Ectodermal cell (in vitro differentiated cells): ENCODE measurements around the gene AK4.

Experiments used
- H3K27ac ChIP-seq: 2 replicates; pipeline ENCODE4 v1.7.0; 2013; ENCODE audit warnings: mild to moderate bottlenecking, low read depth, low read length; ENCODE audit not compliant: insufficient read depth, poor library complexity, severe bottlenecking
- H3K27me3 ChIP-seq: 2 replicates; pipeline ENCODE4 v1.7.0; 2013; ENCODE audit warnings: mild to moderate bottlenecking, low read length; ENCODE audit not compliant: insufficient read depth, control insufficient read depth, poor library complexity, severe bottlenecking
- H3K36me3 ChIP-seq: one replicate; pipeline ENCODE4 v1.7.0; 2013; ENCODE audit warnings: low read length; ENCODE audit not compliant: control insufficient read depth, insufficient read depth
- H3K4me1 ChIP-seq: one replicate; pipeline ENCODE4 v1.7.0; 2013; ENCODE audit warnings: low read length; ENCODE audit not compliant: control insufficient read depth, insufficient read depth
- H3K4me3 ChIP-seq: 2 replicates; pipeline ENCODE4 v1.7.0; 2013; ENCODE audit warnings: low read depth, low read length, control low read depth; ENCODE audit not compliant: insufficient read depth
- H3K9me3 ChIP-seq: 2 replicates; pipeline ENCODE4 v1.7.0; 2013; ENCODE audit warnings: mild to moderate bottlenecking, low read length, moderate library complexity; ENCODE audit not compliant: control insufficient read depth
- WGBS, 2 experiments: methylation state at CpG; one replicate each; pipeline ENCODE4 v1.1.7; 2013; ENCODE audit warnings: missing lambda C conversion rate in 2 of 2; 5-methylcytosine and 5-hydroxymethylcytosine counted together

Gene AK4

GRCh38 chr1:65247419-65248359 lies 99.7 kb downstream of the AK4 start:
- WGBS, 2 experiments: 86 to 95% methylated on average over 4 of the region's 4 CpGs
- Histone ChIP-seq H3K4me1 (no peaks in the 10 kb centered on the region), H3K27me3 (no peaks in the 10 kb centered on the region), H3K27ac (no peak overlapping the region), H3K9me3 (no peaks in the 10 kb centered on the region), H3K36me3 (no peaks in the 10 kb centered on the region), H3K4me3 (no peak overlapping the region)

DNA sequence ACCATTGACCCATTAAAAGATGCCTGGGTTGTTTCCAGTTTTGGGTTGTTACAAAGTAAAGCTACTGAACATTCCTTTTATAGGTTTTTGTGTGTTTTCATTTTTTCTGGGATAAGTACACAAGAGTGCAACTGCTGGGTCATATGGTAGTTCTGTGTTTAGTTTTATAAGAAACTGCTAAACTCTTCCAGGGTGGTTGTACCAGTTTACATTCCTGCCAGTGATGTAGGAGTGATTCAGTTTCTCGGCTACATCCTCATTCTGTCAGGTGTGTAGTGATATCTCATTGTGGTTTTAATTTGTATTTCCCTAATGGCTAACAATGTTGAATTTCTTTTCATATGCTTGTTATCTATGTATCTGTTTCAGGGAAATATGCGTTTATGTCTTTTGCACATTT lies 102.8 kb downstream of the AK4 start:
- no peak overlapping the region for H3K27ac ChIP-seq
- 97 to 100% methylated on average over 2 of the region's 2 CpGs for WGBS, 2 experiments
- peaks cover 18% of the 10 kb centered on the region for H3K27me3 ChIP-seq
- H3K9me3 ChIP-seq: no peaks in the 10 kb centered on the region
- H3K36me3 ChIP-seq: no peaks in the 10 kb centered on the region
- H3K4me1 ChIP-seq: peaks cover 5% of the 10 kb centered on the region
- H3K4me3 ChIP-seq: no peak overlapping the region

- H3K9me3 ChIP-seq: no peaks in the 10 kb centered on the region
- H3K27ac ChIP-seq: no peak overlapping the region
- peak overlapping the region; percentile 61 for H3K4me3 ChIP-seq
- H3K27me3 ChIP-seq: peaks cover 18% of the 10 kb centered on the region
- 9% methylated on average over 15 of the region's 15 CpGs for WGBS, 2 experiments
- H3K36me3 ChIP-seq: no peaks in the 10 kb centered on the region
- H3K4me1 ChIP-seq: peaks cover 5% of the 10 kb centered on the region
These were observed 105.9 kb downstream of the AK4 start for GRCh38 chr1:65253800-65254319.

DNA sequence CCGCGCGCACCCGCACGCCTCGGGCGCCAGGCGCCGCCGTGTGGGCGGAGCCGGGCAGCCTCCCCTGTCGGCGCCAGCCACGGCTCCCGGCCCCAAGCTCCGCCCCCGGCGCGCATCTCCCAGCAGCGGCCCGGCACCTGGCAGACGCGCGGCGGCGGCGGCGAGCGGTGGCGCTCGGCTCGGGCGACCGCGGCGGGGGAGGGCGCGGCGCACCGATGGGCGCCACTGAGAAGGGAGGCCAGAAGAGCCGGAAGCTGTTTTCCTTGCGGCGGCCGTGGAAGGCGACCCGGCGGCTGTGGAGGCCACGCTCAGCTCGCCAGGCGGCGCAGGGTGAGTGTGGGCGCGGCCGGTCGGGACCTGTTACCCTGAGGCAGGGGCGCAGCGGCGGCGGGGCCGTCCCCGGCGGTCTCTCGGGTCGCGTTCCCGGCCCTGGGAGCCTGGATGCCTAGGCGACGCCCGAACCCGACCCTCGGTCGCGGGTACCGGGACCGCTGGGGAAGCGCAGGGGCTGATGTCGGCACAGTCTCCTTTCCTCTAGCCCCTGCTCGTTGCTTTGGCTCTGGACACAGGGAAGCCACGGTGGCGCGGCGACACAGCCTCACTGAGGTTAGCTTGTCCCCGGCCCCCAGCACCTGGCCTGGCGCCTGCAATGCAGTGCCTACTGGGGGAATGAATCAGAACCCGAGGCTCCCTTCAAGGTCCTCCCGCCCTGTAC lies 106.5 kb downstream of the AK4 start:
- no peak overlapping the region for H3K27ac ChIP-seq
- 0% methylated on average over 88 of the region's 88 CpGs for WGBS, 2 experiments

DNA sequence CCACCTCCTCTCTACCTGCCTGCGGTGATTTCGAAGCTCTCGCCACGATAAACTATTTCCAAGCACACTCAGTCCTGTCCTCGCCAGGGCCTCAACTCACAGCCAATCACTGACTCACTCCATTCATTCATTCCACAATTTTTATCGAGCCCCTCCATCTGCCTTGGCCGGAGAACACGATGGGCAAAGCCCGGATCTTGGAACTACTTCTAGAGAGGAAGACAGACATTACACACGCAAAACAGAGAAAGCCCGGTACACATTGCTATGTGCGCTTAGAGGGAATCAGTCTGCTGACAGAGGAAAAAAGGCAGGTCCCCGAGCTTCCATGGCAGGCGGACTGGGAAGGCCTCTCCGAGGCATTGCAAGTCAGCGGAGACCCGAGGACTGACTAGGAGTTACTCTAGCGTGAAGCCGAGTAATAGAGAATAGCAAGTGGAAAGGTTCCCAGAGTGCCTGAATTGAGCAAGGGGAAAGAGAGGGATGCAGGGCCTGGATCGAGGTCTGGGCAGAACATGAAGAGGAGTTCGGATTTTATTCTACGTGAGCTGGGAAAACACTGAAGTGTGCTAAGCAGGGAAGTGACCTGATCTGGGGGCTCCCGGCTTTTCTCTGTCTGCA lies 107.1 kb downstream of the AK4 start:
- Histone ChIP-seq H3K36me3 (no peaks in the 10 kb centered on the region), H3K27ac (no peak overlapping the region), H3K4me1 (peaks cover 5% of the 10 kb centered on the region), H3K4me3 (peak overlapping the region; percentile 61), H3K9me3 (no peaks in the 10 kb centered on the region), H3K27me3 (peaks cover 18% of the 10 kb centered on the region)
- 10 to 12% methylated on average over 23 of the region's 23 CpGs for WGBS, 2 experiments

More for the DNA sequence above, 106.5 kb downstream of the AK4 start:
- peaks cover 5% of the 10 kb centered on the region for H3K4me1 ChIP-seq
- H3K36me3 ChIP-seq: no peaks in the 10 kb centered on the region
- peak overlapping the region; percentile 61 for H3K4me3 ChIP-seq
- H3K9me3 ChIP-seq: no peaks in the 10 kb centered on the region
- H3K27me3 ChIP-seq: peaks cover 18% of the 10 kb centered on the region

DNA sequence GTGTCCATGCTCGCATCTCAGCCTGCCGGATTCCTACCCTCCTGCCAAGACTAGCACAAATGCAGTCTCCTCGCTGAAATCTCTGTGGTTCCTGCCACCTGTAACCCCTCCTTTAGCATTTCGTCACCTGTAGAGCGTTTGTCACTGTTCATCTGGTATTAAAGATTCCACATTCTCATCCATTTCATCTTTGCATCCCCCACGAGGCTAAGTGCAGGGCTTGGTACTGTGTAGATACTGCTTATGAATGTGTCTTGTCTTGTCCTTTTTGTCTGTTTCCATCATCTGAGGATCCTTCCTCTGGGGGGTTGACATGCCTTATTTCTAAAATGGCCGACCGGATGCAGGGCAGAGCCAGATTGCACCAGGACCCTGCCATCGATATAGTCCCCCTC lies 107.7 kb downstream of the AK4 start:
- H3K27ac ChIP-seq: no peak overlapping the region
- 69 to 75% methylated on average over 8 to 9 of the region's 9 CpGs for WGBS, 2 experiments
- peak overlapping the region; percentile 61 for H3K4me3 ChIP-seq
- no peaks in the 10 kb centered on the region for H3K36me3 ChIP-seq
- peaks cover 5% of the 10 kb centered on the region for H3K4me1 ChIP-seq
- no peaks in the 10 kb centered on the region for H3K9me3 ChIP-seq
- peaks cover 18% of the 10 kb centered on the region for H3K27me3 ChIP-seq

GRCh38 chr1:65256860-65257708 lies 109.1 kb downstream of the AK4 start:
- no peak overlapping the region for H3K27ac ChIP-seq
- H3K4me1 ChIP-seq: peaks cover 5% of the 10 kb centered on the region
- H3K4me3 ChIP-seq: no peak overlapping the region
- 66 to 80% methylated on average over 4 to 5 of the region's 7 CpGs for WGBS, 2 experiments
- H3K9me3 ChIP-seq: no peaks in the 10 kb centered on the region
- no peaks in the 10 kb centered on the region for H3K36me3 ChIP-seq
- peaks cover 18% of the 10 kb centered on the region for H3K27me3 ChIP-seq

DNA sequence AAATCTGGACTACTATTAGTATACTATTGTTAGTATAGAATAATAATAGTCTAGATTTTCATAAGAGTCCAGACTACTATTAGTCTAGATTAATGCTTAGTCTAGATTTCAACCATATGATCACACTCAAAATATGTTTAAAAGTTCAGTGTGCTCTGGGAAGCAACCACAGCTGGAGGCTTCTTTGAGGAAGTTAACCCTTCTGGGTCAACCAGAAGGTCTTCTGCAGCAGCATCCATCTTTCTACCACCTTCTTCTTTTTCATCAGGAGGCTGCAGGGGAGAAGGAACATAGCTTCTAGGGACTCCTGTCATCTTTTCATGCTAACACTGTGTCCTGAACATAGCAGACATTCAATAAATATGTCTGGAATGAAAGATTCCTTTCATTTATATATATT lies 110.1 kb downstream of the AK4 start:
- Histone ChIP-seq H3K4me1 (peaks cover 5% of the 10 kb centered on the region), H3K27me3 (peaks cover 18% of the 10 kb centered on the region), H3K36me3 (no peaks in the 10 kb centered on the region), H3K9me3 (no peaks in the 10 kb centered on the region), H3K4me3 (no peak overlapping the region), H3K27ac (no peak overlapping the region)

DNA sequence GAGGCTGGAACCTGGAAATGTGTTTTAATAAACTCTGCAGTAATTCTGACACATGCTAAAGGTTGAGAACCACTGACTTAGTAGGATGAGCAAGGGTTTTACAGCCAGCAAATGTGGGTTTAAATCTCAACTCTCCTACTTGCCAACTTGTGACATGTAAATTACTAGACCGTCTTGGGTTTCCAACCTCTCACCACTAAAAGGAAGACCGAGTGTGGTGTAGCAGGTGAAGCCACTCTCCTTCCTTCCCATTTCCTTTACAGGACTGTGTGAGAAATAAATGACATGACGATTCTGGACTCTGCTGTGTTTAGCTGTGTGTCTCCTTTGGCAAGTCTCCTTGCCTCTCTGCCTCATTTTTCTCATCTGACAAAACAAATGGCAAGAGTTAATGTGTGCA lies 111.8 kb downstream of the AK4 start:
- H3K27ac ChIP-seq: no peak overlapping the region
- H3K4me1 ChIP-seq: peaks cover 5% of the 10 kb centered on the region
- 77 to 89% methylated on average over 3 of the region's 3 CpGs for WGBS, 2 experiments

More for the DNA sequence above, 111.8 kb downstream of the AK4 start:
- Histone ChIP-seq H3K4me3 (no peak overlapping the region), H3K36me3 (no peaks in the 10 kb centered on the region), H3K27me3 (peaks cover 9% of the 10 kb centered on the region), H3K9me3 (no peaks in the 10 kb centered on the region)
